ENCODE results near the gene ANKMY1.

ANKMY1 gene

DNA sequence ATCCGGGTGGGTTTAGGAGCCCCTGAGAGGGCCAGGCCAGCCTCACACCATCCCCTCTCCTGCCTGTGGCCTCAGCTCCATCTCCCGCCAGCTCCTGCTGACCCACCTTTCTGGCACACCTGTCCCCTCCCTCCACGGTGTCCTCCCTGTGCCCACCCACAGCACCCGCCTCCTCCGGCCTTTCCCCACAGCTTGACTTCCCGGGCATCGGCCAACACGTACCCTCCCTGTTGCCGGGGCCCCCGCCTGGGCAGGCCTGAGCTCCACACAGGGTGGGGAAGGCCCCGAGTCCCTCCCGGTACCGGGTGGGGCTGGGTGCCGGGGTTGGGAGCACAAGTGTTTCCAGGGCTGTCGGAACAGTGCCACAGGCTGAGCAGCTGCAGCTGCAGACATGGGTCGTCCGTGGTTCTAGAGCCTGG is 115.8 kb downstream of the ANKMY1 start:
- no peak for DNase-seq (ENCODE audit: low read depth)

GRCh38 chr2:240441326-240441992 is 116.3 kb downstream of the ANKMY1 start:
- TF ChIP-seq CTCF (IDR thresholded peaks at IDR 0.05; ENCODE audit: control insufficient read depth, extremely low read depth, insufficient read depth) = no peak
- no peak overlapping the region for H3K4me3 ChIP-seq (ENCODE audit: low read depth, low read length)
- DNase-seq (ENCODE audit: low read depth) = no peak

More for the DNA sequence above, 115.8 kb downstream of the ANKMY1 start:
- no peak for TF ChIP-seq CTCF (IDR thresholded peaks at IDR 0.05; ENCODE audit: control insufficient read depth, extremely low read depth, insufficient read depth)
- no peak overlapping the region for H3K4me3 ChIP-seq (ENCODE audit: low read depth, low read length)

- DNase-seq (ENCODE audit: low read depth) = no peak
- no peak overlapping the region for H3K4me3 ChIP-seq (ENCODE audit: low read depth, low read length)
- no peak for TF ChIP-seq CTCF (IDR thresholded peaks at IDR 0.05; ENCODE audit: control insufficient read depth, extremely low read depth, insufficient read depth)
Measured at GRCh38 chr2:240440704-240441320, 117.0 kb downstream of the ANKMY1 start.

GRCh38 chr2:240440251-240440650 is 117.5 kb downstream of the ANKMY1 start:
- DNase-seq (ENCODE audit: low read depth) = no peak
- H3K4me3 ChIP-seq (ENCODE audit: low read depth, low read length) = no peak overlapping the region
- no peak for TF ChIP-seq CTCF (IDR thresholded peaks at IDR 0.05; ENCODE audit: control insufficient read depth, extremely low read depth, insufficient read depth)

DNA sequence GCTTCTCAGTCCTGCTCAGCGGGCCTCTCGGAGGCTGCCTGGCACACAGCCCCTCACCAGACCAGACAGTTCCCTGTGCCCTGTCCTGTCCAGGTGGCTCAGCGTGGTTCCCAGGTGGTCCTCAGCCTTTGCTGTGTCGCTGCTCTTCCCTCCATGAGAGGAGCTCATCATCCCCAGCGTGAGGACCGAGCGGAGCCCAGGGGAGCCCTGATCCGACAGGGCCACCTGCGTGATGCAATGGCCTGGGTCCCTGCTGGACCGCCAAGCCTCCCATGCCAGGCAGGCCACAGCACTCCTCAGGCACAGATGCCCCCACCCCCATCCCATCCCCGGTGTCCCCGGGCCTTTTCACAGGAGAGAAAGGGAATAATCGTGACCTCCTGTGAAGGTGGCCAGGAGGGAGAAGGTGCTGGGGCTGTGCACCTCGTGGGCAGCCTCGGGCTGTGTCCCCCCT is 118.1 kb downstream of the ANKMY1 start:
- H3K4me3 ChIP-seq (ENCODE audit: low read depth, low read length) = no peak overlapping the region
- no peak for DNase-seq (ENCODE audit: low read depth)
- TF ChIP-seq CTCF (IDR thresholded peaks at IDR 0.05; ENCODE audit: control insufficient read depth, extremely low read depth, insufficient read depth) = no peak

DNA sequence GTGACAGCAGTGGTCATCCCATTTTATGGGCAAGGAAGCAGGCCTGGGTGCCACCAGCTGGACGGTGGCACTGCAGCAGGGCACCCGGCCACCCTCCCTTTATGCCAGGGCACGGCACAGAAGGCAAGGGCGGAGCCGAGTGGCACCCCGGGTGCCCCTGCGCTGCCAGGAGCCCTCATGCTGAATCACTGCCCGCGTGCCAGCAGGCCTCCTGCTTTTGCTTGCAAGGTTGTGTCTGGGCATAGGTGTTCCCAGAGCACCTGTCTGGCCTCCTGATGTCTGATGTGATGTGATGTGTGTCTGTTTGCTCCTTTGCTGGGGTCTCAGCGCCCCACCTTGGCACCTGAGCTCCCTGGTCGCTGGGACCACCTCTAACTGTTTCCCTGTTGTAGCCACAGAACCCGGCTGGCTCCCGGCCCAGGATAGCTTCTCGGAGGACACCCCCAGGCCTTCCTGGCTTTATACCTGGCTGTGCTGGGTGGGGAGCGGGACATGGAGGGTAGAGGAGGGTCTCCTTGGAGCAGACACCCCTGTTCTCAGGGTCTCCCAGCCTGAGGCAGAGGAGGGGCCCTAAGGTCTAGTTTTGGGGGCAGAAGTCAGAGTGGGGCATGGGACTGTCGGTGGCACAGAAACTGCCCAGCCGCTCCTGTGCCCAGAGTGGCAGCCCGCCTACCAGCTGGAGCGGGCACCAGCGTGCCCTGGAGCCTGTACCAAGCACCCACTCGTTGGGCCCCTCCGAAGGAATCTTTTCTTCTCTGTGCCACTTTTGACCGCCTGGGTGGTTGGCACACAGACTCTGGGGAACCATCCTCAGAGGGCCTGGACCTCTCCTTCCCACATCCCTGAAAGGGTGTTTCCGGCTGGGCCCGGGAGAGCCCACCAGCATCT is 118.7 kb downstream of the ANKMY1 start:
- TF ChIP-seq CTCF (IDR thresholded peaks at IDR 0.05; ENCODE audit: control insufficient read depth, extremely low read depth, insufficient read depth) = no peak
- no peak for DNase-seq (ENCODE audit: low read depth)
- no peak overlapping the region for H3K4me3 ChIP-seq (ENCODE audit: low read depth, low read length)
